H9 (cell line): ENCODE results near the gene CLEC2L. TPM values are rescaled to one million over a fixed set of nuclear protein-coding genes. Genes with fewer than 3 reads are reported as not detected.
A peak's percentile ranks its signal among the peaks of the same experiment; 100 is the strongest.

ENCODE experiments used
- DNase-seq: peaks from one replicate; pipeline ENCODE4 v3.0.0-alpha.2; 2017
- H2AFZ ChIP-seq: one replicate; pipeline ENCODE4 v1.6.1; 2013; ENCODE audit warnings: mild to moderate bottlenecking, low read length, control low read depth, moderate library complexity
- H2AK5ac ChIP-seq: 2 replicates; pipeline ENCODE4 v1.6.1; 2013; ENCODE audit warnings: low read length, control low read depth, mixed read lengths; ENCODE audit not compliant: insufficient read length
- H2BK120ac ChIP-seq: one replicate; pipeline ENCODE4 v1.6.1; 2013; ENCODE audit warnings: low read depth, mild to moderate bottlenecking, low read length, control low read depth, inconsistent platforms; ENCODE audit not compliant: poor library complexity, severe bottlenecking
- H2BK12ac ChIP-seq: 2 replicates; pipeline ENCODE4 v1.6.1; 2013; ENCODE audit warnings: low read length, control low read depth, mixed read lengths, low read depth; ENCODE audit not compliant: insufficient read length
- H2BK15ac ChIP-seq: 2 replicates; pipeline ENCODE4 v1.6.1; 2013; ENCODE audit warnings: low read depth, low read length, control low read depth
- H2BK20ac ChIP-seq: one replicate; pipeline ENCODE4 v1.6.1; 2013; ENCODE audit warnings: low read depth, mild to moderate bottlenecking, low read length, control low read depth, inconsistent platforms; ENCODE audit not compliant: poor library complexity, severe bottlenecking
- H2BK5ac ChIP-seq: 2 replicates; pipeline ENCODE4 v1.6.1; 2013; ENCODE audit warnings: low read length, control low read depth, mixed read lengths; ENCODE audit not compliant: insufficient read length
- H3K14ac ChIP-seq: 2 replicates; pipeline ENCODE4 v1.6.1; 2013; ENCODE audit warnings: low read length, control low read depth; ENCODE audit not compliant: insufficient read depth
- H3K18ac ChIP-seq: 2 replicates; pipeline ENCODE4 v1.6.1; 2013; ENCODE audit warnings: low read depth, mild to moderate bottlenecking, mixed read lengths, low read length, control low read depth; ENCODE audit not compliant: insufficient read length
- H3K23ac ChIP-seq: 2 replicates; pipeline ENCODE4 v1.6.1; 2013; ENCODE audit warnings: low read length, control low read depth, mixed read lengths, low read depth; ENCODE audit not compliant: insufficient read length
- H3K23me2 ChIP-seq: 2 replicates; pipeline ENCODE4 v1.6.1; 2013; ENCODE audit warnings: low read depth, mild to moderate bottlenecking, mixed read lengths, low read length, control low read depth; ENCODE audit not compliant: insufficient read length, poor library complexity, severe bottlenecking
- H3K27ac ChIP-seq: 2 replicates; pipeline ENCODE4 v1.5.1; 2013; ENCODE audit warnings: low read length, control low read depth, mixed read lengths, low read depth; ENCODE audit not compliant: insufficient read length
- H3K27me3 ChIP-seq: 2 replicates; pipeline ENCODE4 v1.6.1; 2013; ENCODE audit warnings: low read length, control low read depth, inconsistent platforms; ENCODE audit not compliant: insufficient read depth
- H3K4ac ChIP-seq: 2 replicates; pipeline ENCODE4 v1.6.1; 2013; ENCODE audit warnings: low read depth, mild to moderate bottlenecking, control low read depth, inconsistent platforms, low read length, moderate library complexity
- H3K4me1 ChIP-seq: 2 replicates; pipeline ENCODE4 v1.6.1; 2013; ENCODE audit warnings: low read length, control low read depth, inconsistent platforms; ENCODE audit not compliant: insufficient read depth
- H3K4me2 ChIP-seq: 2 replicates; pipeline ENCODE4 v1.6.1; 2013; ENCODE audit warnings: low read length, control low read depth, mixed read lengths; ENCODE audit not compliant: insufficient read length, insufficient read depth
- H3K56ac ChIP-seq: 2 replicates; pipeline ENCODE4 v1.6.1; 2013; ENCODE audit warnings: low read depth, mild to moderate bottlenecking, mixed read lengths, low read length, control low read depth; ENCODE audit not compliant: insufficient read length
- H3K79me1 ChIP-seq: 2 replicates; pipeline ENCODE4 v1.6.1; 2013; ENCODE audit warnings: low read depth, mild to moderate bottlenecking, moderate library complexity, low read length, control low read depth, inconsistent platforms; ENCODE audit not compliant: insufficient read depth, poor library complexity, severe bottlenecking
- H3K79me2 ChIP-seq: 2 replicates; pipeline ENCODE4 v1.6.1; 2013; ENCODE audit warnings: low read length, control low read depth, inconsistent platforms; ENCODE audit not compliant: insufficient read depth
- H3K9ac ChIP-seq: 2 replicates; pipeline ENCODE4 v1.6.1; 2013; ENCODE audit warnings: low read length, control low read depth, mixed read lengths; ENCODE audit not compliant: insufficient read length; ENCODE audit errors: extremely low read depth
- H3K9me3 ChIP-seq: one replicate; pipeline ENCODE4 v1.6.1; 2013; ENCODE audit warnings: low read depth, low read length, inconsistent platforms; ENCODE audit not compliant: control insufficient read depth
- H3T11ph ChIP-seq: one replicate; pipeline ENCODE4 v1.6.1; 2013; ENCODE audit warnings: mild to moderate bottlenecking, low read length, control low read depth, inconsistent platforms
- H4K20me1 ChIP-seq: one replicate; pipeline ENCODE4 v1.6.1; 2013; ENCODE audit not compliant: control insufficient read depth, insufficient read length, insufficient read depth
- H4K5ac ChIP-seq: 2 replicates; pipeline ENCODE4 v1.6.1; 2013; ENCODE audit warnings: low read depth, mild to moderate bottlenecking, mixed read lengths, low read length, control low read depth; ENCODE audit not compliant: insufficient read length
- H4K8ac ChIP-seq: replicated peaks from 2 replicates; pipeline ENCODE4 v1.6.1; 2013; ENCODE audit warnings: low read length, control low read depth, mixed read lengths, low read depth; ENCODE audit not compliant: insufficient read length
- H4K91ac ChIP-seq: 2 replicates; pipeline ENCODE4 v1.6.1; 2013; ENCODE audit warnings: low read depth, mild to moderate bottlenecking, moderate library complexity, mixed read lengths, low read length, control low read depth; ENCODE audit not compliant: insufficient read length
- H3K27ac Mint-ChIP-seq, 3 experiments: 2 replicates in 2 of 3; 3 replicates in 1 of 3; pipeline ENCODE4 v1.8.0; 2020 to 2021; ENCODE audit warnings: mixed read lengths in 3 of 3, mild to moderate bottlenecking in 1 of 3, moderate library complexity in 1 of 3
- H3K27me3 Mint-ChIP-seq: 2 replicates; pipeline ENCODE4 v1.8.0; 2021; ENCODE audit warnings: low read depth, mild to moderate bottlenecking, moderate library complexity, mixed read lengths
- H3K36me3 Mint-ChIP-seq, 3 experiments: 2 replicates in 2 of 3; 3 replicates in 1 of 3; pipeline ENCODE4 v1.8.0; 2020 to 2021; ENCODE audit warnings: low read depth in 3 of 3, mixed read lengths in 3 of 3; ENCODE audit not compliant: insufficient read depth in 1 of 3
- H3K4me1 Mint-ChIP-seq, 2 experiments: 2 replicates each; pipeline ENCODE4 v1.8.0; 2020; ENCODE audit warnings: mixed read lengths in 2 of 2
- H3K4me3 Mint-ChIP-seq, 2 experiments: 2 replicates in 1 of 2; 3 replicates in 1 of 2; pipeline ENCODE4 v1.8.0; 2020 to 2021; ENCODE audit warnings: mild to moderate bottlenecking in 2 of 2, mixed read lengths in 2 of 2, moderate library complexity in 1 of 2
- H3K9me3 Mint-ChIP-seq, 2 experiments: 2 replicates in 1 of 2; 3 replicates in 1 of 2; pipeline ENCODE4 v1.8.0; 2020; ENCODE audit warnings: mild to moderate bottlenecking in 2 of 2, mixed read lengths in 2 of 2, moderate library complexity in 1 of 2
- WGBS: extraction: QIAGEN DNeasy Blood & Tissue Kit; methylation state at CpG from one replicate; pipeline ENCODE4 v1.1.7; 2013; ENCODE audit warnings: missing lambda C conversion rate, low lambda C conversion rate, mixed read lengths; ENCODE audit not compliant: insufficient read length; ENCODE audit errors: extremely low coverage; 5-methylcytosine and 5-hydroxymethylcytosine counted together
- total RNA-seq: library from RNA; stranded (reverse); gene quantifications from 2 replicates; pipeline ENCODE4 v1.2.1, GENCODE V29; 2021
- TF ChIP-seq, protein P1 (sequence below): fragments of 200-600 bp; sonication (generic); conservative IDR thresholded peaks from 3 replicates; pipeline ENCODE4 v1.8.0; 2021; ENCODE audit warnings: antibody characterized with exemption, mild to moderate bottlenecking

CLEC2L gene
- total RNA-seq, 1 experiment from 2014 or later: 0.74 TPM

DNA sequence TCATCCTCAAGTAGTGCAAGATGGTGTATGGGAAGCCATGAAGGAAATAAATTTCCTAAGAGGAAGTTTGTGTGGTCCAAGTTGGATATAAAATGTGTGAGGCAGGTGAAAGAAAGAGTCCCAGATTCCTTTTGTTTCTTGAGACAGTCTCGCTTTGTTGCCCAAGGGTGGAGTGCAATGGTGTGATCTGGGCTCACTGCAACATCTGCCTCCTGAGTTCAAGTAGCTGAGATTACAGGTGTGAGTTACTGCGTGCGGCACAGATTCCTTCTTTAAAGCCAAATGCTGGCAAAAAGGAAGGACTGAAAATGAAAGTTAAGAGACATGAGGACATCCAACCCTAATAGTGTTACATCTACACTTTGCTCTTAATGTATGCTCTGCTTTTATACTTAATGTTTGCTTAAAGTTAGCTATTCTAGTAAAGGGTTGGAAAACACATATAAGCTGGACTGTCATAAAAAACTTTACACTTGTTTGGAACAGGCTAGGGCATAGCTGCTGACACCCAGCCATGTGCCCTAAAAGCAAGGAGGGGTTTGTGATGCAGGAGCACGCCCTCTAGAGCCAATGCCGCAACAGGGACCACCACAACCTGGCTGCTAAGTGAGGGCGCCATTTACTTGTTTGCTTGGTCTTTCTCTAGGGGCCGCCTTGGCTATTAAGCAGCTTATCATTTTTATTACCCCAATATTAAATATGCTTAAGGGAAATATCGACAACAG is 34.5 kb downstream of the CLEC2L start:
- Histone ChIP-seq H3K27me3 (no peaks in the 10 kb centered on the region), H2AK5ac (no peak overlapping the region), H3K23me2 (no peaks in the 10 kb centered on the region), H3K14ac (no peak overlapping the region), H3K9me3 (no peaks in the 10 kb centered on the region), H3K27ac (no peak overlapping the region), H2BK5ac (no peak overlapping the region), H3K4me2 (no peak overlapping the region), H3K4me1 (peaks cover 2% of the 10 kb centered on the region; the same call in 1 of the 2 replicates), H3K79me1 (no peaks in the 10 kb centered on the region), H4K8ac (no peak overlapping the region), H3K23ac (no peak overlapping the region), H2BK120ac (no peak overlapping the region), H2AFZ (no peak overlapping the region), H3K9ac (no peak overlapping the region), H3K79me2 (no peaks in the 10 kb centered on the region), H2BK12ac (no peak overlapping the region), H3K18ac (no peak overlapping the region), H3K56ac (no peak overlapping the region), H3T11ph (no peak overlapping the region), H4K5ac (no peak overlapping the region), H4K91ac (no peak overlapping the region), H2BK15ac (no peak overlapping the region), H4K20me1 (no peaks in the 10 kb centered on the region), H2BK20ac (no peak overlapping the region), H3K4ac (no peak overlapping the region)
- no peak overlapping the region for H3K4me3 Mint-ChIP-seq
- H3K9me3 Mint-ChIP-seq: peaks cover 5 to 6% of the 10 kb centered on the region in 2 experiments; a peak in 2 of 5 replicates
- TF ChIP-seq, protein P1, sequence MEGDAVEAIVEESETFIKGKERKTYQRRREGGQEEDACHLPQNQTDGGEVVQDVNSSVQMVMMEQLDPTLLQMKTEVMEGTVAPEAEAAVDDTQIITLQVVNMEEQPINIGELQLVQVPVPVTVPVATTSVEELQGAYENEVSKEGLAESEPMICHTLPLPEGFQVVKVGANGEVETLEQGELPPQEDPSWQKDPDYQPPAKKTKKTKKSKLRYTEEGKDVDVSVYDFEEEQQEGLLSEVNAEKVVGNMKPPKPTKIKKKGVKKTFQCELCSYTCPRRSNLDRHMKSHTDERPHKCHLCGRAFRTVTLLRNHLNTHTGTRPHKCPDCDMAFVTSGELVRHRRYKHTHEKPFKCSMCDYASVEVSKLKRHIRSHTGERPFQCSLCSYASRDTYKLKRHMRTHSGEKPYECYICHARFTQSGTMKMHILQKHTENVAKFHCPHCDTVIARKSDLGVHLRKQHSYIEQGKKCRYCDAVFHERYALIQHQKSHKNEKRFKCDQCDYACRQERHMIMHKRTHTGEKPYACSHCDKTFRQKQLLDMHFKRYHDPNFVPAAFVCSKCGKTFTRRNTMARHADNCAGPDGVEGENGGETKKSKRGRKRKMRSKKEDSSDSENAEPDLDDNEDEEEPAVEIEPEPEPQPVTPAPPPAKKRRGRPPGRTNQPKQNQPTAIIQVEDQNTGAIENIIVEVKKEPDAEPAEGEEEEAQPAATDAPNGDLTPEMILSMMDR: peak; percentile 52
- peaks cover 17 to 23% of the 10 kb centered on the region in 2 experiments for H3K4me1 Mint-ChIP-seq
- peaks cover 2 to 15% (median 7%) of the 10 kb centered on the region in 3 experiments; a peak in 5 of 7 replicates for H3K36me3 Mint-ChIP-seq
- no CpG with 5 or more reads among the region's 8 CpGs for WGBS
- DNase-seq: peak; percentile 66
- no peak overlapping the region; a peak in 1 of 7 replicates for H3K27ac Mint-ChIP-seq
- H3K27me3 Mint-ChIP-seq: peaks cover 2% of the 10 kb centered on the region; the same call in 1 of the 2 replicates
